ENCODE results near the gene IDH3G.

Gene IDH3G

GRCh38 chrX:153807976-153808375 lies 13.8 kb upstream of the IDH3G start:
- Histone ChIP-seq H3K79me2 (no peaks in the 10 kb centered on the region), H3K9me3 (ENCODE audit: control insufficient read depth, low read length) (no peaks in the 10 kb centered on the region), H3K4me3 (ENCODE audit: low read depth, low read length) (no peak overlapping the region), H3K36me3 (ENCODE audit: control insufficient read depth, insufficient read depth, low read length) (no peaks in the 10 kb centered on the region), H2AFZ (no peak overlapping the region), H3K27me3 (ENCODE audit: control insufficient read depth, insufficient read depth, low read length) (no peaks in the 10 kb centered on the region), H3K4me1 (no peaks in the 10 kb centered on the region), H3K4me2 (ENCODE audit: low read length) (no peak overlapping the region), H3K9ac (no peak overlapping the region), H3K27ac (no peak overlapping the region)
- TF ChIP-seq CTCF (IDR thresholded peaks at IDR 0.05) = no peak

- Histone ChIP-seq H3K9ac (no peak overlapping the region), H3K36me3 (ENCODE audit: control insufficient read depth, insufficient read depth, low read length) (no peaks in the 10 kb centered on the region), H2AFZ (no peak overlapping the region), H3K4me2 (ENCODE audit: low read length) (no peak overlapping the region), H3K27me3 (ENCODE audit: control insufficient read depth, insufficient read depth, low read length) (no peaks in the 10 kb centered on the region), H3K79me2 (no peaks in the 10 kb centered on the region), H3K4me3 (ENCODE audit: low read depth, low read length) (no peak overlapping the region), H3K9me3 (ENCODE audit: control insufficient read depth, low read length) (no peaks in the 10 kb centered on the region), H3K27ac (no peak overlapping the region), H3K4me1 (no peaks in the 10 kb centered on the region)
- no peak for TF ChIP-seq CTCF (IDR thresholded peaks at IDR 0.05)
Measured at GRCh38 chrX:153806999-153807575, 12.9 kb upstream of the IDH3G start.

GRCh38 chrX:153805436-153805835 lies 11.3 kb upstream of the IDH3G start:
- H2AFZ ChIP-seq = no peak overlapping the region
- no peak overlapping the region for H3K4me2 ChIP-seq (ENCODE audit: low read length)
- H3K27me3 ChIP-seq (ENCODE audit: control insufficient read depth, insufficient read depth, low read length) = no peaks in the 10 kb centered on the region
- no peak overlapping the region for H3K4me3 ChIP-seq (ENCODE audit: low read depth, low read length)
- H3K4me1 ChIP-seq = no peaks in the 10 kb centered on the region
- no peak for TF ChIP-seq CTCF (IDR thresholded peaks at IDR 0.05)
- no peaks in the 10 kb centered on the region for H3K9me3 ChIP-seq (ENCODE audit: control insufficient read depth, low read length)
- no peak overlapping the region for H3K27ac ChIP-seq
- H3K79me2 ChIP-seq = no peaks in the 10 kb centered on the region
- H3K36me3 ChIP-seq (ENCODE audit: control insufficient read depth, insufficient read depth, low read length) = no peaks in the 10 kb centered on the region
- no peak overlapping the region for H3K9ac ChIP-seq

- no peak overlapping the region for H3K4me3 ChIP-seq (ENCODE audit: low read depth, low read length)
- H3K9ac ChIP-seq = no peak overlapping the region
- no peak overlapping the region for H3K4me2 ChIP-seq (ENCODE audit: low read length)
- H3K27ac ChIP-seq = no peak overlapping the region
- H3K9me3 ChIP-seq (ENCODE audit: control insufficient read depth, low read length) = no peaks in the 10 kb centered on the region
- H3K36me3 ChIP-seq (ENCODE audit: control insufficient read depth, insufficient read depth, low read length) = no peaks in the 10 kb centered on the region
- H3K4me1 ChIP-seq = no peaks in the 10 kb centered on the region
- no peaks in the 10 kb centered on the region for H3K79me2 ChIP-seq
- TF ChIP-seq CTCF (IDR thresholded peaks at IDR 0.05) = no peak
- no peaks in the 10 kb centered on the region for H3K27me3 ChIP-seq (ENCODE audit: control insufficient read depth, insufficient read depth, low read length)
- H2AFZ ChIP-seq = no peak overlapping the region
Measured at GRCh38 chrX:153804621-153805020, 10.4 kb upstream of the IDH3G start.

- Histone ChIP-seq H3K27me3 (ENCODE audit: control insufficient read depth, insufficient read depth, low read length) (no peaks in the 10 kb centered on the region), H3K4me1 (no peaks in the 10 kb centered on the region), H3K36me3 (ENCODE audit: control insufficient read depth, insufficient read depth, low read length) (no peaks in the 10 kb centered on the region), H3K4me2 (ENCODE audit: low read length) (no peak overlapping the region), H3K9ac (no peak overlapping the region), H3K4me3 (ENCODE audit: low read depth, low read length) (no peak overlapping the region), H3K79me2 (no peaks in the 10 kb centered on the region), H3K27ac (no peak overlapping the region), H3K9me3 (ENCODE audit: control insufficient read depth, low read length) (no peaks in the 10 kb centered on the region), H2AFZ (no peak overlapping the region)
- TF ChIP-seq CTCF (IDR thresholded peaks at IDR 0.05) = no peak
Measured at GRCh38 chrX:153804100-153804595, 10.0 kb upstream of the IDH3G start.
